ENCODE measurements around the gene ABR.
"Not testable (repeated sequence)": the region's sequence is repeated elsewhere in the genome, so short reads cannot be mapped to it uniquely, and the experiment has no call there.

ABR gene

GRCh38 chr17:1095090-1095852 lies 84.5 kb downstream of the ABR start:
- DNase-seq (ENCODE audit: low read depth) = no peak

- DNase-seq (ENCODE audit: low read depth) = no peak
Observed at GRCh38 chr17:1094591-1094990, 85.2 kb downstream of the ABR start.

- DNase-seq (ENCODE audit: low read depth) = no peak
Observed at GRCh38 chr17:1091900-1092299, 87.9 kb downstream of the ABR start.

- no peak for DNase-seq (ENCODE audit: low read depth)
Observed at GRCh38 chr17:1091190-1091534, 88.6 kb downstream of the ABR start.

GRCh38 chr17:1090465-1091189 lies 89.2 kb downstream of the ABR start:
- DNase-seq (ENCODE audit: low read depth) = no peak

- DNase-seq (ENCODE audit: low read depth) = no peak
Observed at GRCh38 chr17:1089915-1090314, 89.9 kb downstream of the ABR start.

- DNase-seq (ENCODE audit: low read depth) = peak; percentile 34
Observed at GRCh38 chr17:1087381-1088241, 92.2 kb downstream of the ABR start.

- DNase-seq (ENCODE audit: low read depth) = no peak
Observed at GRCh38 chr17:1083451-1084187, 96.2 kb downstream of the ABR start.

- no peak for DNase-seq (ENCODE audit: low read depth)
Observed at GRCh38 chr17:1082579-1082978, 97.2 kb downstream of the ABR start.

GRCh38 chr17:1078831-1079561 lies 100.8 kb downstream of the ABR start:
- no peak for DNase-seq (ENCODE audit: low read depth)

- DNase-seq (ENCODE audit: low read depth) = no peak
Observed at GRCh38 chr17:1077986-1078711, 101.6 kb downstream of the ABR start.

- DNase-seq (ENCODE audit: low read depth) = no peak
Observed at GRCh38 chr17:1077581-1077985, 102.2 kb downstream of the ABR start.

GRCh38 chr17:1076982-1077302 lies 102.8 kb downstream of the ABR start:
- no peak for DNase-seq (ENCODE audit: low read depth)

GRCh38 chr17:1076299-1076981 lies 103.3 kb downstream of the ABR start:
- DNase-seq (ENCODE audit: low read depth) = no peak

GRCh38 chr17:1074886-1075605 lies 104.7 kb downstream of the ABR start:
- no peak for DNase-seq (ENCODE audit: low read depth)

GRCh38 chr17:1073963-1074625 lies 105.7 kb downstream of the ABR start:
- DNase-seq (ENCODE audit: low read depth) = not testable (repeated sequence)

GRCh38 chr17:1073241-1073962 lies 106.4 kb downstream of the ABR start:
- no peak for DNase-seq (ENCODE audit: low read depth)

- no peak for DNase-seq (ENCODE audit: low read depth)
Observed at GRCh38 chr17:1072551-1072961, 107.2 kb downstream of the ABR start.
